GM19239 (cell line): ENCODE data around the gene BTBD10.

Experiments used
- DNase-seq: peaks from one replicate; pipeline ENCODE4 v3.0.0; 2011; ENCODE audit warnings: low spot score; ENCODE audit not compliant: insufficient read length
- FAIRE-seq: peaks from 2 replicates; lab custom pipeline; 2011; peaks lifted over from hg19 to GRCh38; lab: Jason Lieb, UNC

BTBD10 gene

DNA sequence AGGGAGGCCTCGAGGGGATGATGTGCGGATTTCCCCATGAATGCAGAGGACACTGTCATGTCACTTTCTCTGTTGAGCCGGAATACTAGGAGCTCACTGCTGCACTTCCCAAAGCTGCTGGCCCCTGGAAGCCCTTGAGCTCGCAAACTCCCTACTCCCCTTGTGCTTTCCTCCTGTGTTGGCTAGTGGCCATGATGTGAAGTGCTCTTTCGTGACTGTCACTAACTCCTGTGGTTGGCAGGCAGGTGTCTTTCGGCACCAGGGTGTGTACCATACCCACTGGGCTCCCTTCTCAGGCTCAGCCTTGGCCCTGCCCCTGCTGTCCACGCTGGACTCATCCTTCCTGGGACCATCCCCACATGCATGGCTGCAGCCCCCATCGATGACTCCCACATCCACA, 86.2 kb downstream of the BTBD10 start:
- no peak for FAIRE-seq
- DNase-seq: no peak

DNA sequence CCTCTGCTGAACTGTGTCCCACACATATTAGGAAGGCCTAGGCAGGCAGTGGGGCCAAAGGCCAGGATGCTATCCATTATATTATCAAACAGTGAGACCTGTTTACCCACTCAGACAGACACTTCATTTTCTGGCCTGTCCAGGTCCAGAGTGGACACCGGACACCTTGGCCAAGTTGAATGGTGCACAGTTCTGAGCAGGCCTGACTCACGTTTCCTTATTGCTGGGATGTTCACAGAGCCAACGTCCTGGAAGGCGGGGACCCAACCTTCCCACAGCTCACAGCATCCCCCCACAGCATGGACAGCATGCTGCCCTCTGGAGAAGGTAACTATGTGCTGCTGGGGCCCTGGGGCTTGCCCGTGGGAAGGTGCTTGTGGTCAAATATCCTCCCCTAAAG, 86.6 kb downstream of the BTBD10 start:
- no peak for FAIRE-seq
- DNase-seq: no peak

DNA sequence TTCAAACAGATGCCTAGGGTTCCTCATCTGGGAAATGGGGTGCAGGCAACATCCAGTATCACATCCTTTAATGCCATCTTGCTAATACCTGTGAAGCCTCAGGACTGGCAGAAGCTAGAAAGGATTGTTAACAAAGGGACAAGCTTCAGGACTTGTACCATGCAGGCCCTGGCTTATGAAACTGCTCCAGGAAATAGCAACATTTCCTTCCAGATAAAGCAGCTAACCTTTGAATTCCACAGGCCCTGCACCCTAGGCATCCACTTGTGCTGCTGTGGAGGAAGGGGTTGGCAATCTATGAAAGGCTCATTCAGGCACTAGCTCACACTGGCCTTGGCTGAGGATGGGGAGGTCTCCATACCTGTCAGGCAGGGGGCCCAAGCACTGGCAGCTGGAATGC, 87.2 kb downstream of the BTBD10 start:
- DNase-seq: no peak
- no peak for FAIRE-seq

DNA sequence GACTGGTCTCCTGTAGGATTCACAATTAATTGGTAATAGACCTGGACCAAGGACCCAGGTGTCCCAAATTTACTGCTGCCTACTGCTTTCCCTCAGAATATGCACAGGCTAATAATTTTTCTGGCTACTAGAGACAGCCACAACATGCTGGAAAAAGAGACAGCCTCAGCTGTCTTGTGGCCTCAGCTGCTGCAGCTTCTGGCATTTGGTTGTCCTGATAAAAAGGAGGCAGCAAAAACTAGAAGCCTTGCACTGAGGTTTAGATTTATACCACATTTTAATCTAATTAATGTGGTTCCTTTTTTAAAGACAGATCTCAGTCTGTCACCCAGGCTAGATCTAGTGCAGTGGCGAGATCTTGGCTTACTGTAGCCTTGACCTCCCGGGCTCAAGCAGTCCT, 89.8 kb downstream of the BTBD10 start:
- DNase-seq: no peak
- no peak for FAIRE-seq

DNA sequence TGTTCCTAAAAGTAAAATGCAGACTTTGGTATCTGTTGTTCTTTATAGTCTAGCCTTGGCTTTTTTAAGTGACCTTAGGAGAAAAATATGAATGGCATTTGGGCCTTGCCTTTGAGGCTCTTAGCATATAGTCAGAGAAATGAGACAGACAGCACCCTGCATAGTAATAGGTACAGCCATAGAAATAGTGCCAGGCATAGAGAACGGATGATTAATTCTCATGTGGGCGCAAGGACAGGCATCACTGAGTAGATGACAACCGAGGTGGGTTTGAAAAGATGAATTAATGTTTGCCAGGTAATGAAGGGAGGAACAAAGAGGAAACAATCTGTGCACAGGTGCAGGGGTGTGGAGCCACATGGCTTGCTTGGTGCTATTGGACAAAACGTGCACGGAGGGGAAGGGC, 95.0 kb downstream of the BTBD10 start:
- FAIRE-seq (no peak), DNase-seq (no peak)

DNA sequence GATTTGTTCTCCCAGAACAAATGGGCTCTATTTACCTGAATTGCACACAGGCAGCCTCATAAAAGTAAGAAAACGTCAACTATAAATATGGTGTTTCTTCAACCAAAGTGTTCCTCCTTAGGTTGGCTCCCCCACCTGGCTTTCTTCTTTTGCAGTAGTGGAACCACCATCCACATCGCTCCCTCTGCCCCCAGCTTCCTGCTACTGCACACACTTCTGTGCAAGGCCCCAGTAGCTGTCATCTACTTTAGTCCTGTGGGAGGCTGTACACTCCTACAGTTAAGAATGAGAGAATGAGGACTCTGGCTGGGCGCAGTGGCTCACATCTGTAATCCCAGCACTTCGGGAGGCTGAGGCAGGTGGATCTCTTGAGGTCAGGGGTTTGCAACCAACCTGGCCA, 95.9 kb downstream of the BTBD10 start:
- DNase-seq (no peak), FAIRE-seq (no peak)

DNA sequence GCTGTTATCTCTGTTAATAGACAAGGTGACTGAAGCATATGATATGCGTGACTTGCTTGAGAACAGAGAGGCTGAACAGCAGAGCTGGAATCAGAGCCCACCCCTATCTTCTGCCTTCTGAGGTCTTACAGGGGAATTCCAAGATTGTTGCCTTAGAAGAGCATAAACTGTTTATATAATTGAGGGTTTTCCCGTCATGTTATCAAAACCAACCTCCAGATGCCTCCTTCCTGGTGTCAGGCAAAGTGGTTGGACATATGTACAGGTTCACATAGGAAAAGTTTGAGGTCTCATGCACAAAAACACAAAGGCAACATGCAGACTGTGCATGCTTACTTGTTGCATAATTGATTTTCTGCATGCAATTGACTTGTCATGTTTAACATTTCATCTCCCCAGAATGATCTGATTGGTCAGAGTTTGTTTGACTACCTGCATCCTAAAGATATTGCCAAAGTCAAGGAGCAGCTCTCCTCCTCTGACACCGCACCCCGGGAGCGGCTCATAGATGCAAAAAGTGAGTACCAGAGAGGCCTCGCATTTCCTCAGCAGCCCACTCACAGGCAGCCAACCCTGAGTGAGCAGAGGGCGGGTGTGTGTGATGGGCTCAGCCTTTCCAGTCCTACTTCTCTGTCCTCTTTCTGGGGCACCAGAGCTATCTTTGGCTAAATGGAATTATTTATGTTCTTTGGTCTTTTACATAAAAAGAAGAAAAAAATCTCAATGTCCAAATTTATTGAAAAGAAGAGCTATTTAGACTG, 96.6 kb downstream of the BTBD10 start:
- no peak for DNase-seq
- FAIRE-seq: no peak

DNA sequence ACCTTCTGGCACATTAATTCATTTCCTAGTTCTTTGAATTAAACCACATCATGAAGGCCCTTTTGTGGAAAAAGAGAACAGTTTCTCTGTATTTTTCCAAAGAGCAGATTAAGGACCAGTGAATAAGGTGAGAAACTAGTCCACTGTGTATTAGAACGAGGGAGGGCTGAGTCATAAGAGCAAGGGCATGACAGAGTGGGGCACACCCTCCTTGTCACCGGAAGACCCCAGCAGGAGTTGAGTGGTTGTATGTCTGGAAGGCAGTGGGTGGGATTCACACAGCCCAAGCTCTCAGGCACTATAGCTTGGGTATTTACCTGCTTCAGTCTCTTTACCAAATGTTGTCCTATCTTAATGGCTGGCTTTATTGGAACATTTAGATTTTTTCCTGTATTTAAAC, 98.6 kb downstream of the BTBD10 start:
- no peak for FAIRE-seq
- DNase-seq: no peak

DNA sequence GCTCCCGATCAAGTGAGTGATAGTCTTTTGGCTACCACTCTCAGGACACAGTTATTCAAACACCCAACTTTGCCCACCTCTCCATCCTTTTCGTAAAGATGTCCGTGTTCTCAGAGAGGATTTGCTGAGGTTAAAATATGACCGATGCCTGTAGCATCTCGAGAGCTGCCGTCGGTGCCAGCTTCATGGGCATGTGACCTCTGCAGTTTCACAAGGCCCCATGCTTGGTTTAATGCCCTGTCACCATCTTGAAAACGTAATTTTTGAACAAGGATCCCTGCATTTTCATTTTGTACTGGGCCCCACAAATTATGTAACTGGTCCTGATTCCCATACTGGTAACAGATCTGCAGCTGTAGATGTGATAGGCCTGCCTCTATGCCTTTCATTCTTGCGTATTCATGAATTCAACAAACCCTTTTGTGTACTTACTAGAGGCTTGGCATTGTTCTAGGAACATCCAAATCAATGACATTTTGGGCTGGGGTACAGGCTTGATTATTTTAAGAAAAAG, 100.4 kb downstream of the BTBD10 start:
- no peak for DNase-seq
- FAIRE-seq: no peak

DNA sequence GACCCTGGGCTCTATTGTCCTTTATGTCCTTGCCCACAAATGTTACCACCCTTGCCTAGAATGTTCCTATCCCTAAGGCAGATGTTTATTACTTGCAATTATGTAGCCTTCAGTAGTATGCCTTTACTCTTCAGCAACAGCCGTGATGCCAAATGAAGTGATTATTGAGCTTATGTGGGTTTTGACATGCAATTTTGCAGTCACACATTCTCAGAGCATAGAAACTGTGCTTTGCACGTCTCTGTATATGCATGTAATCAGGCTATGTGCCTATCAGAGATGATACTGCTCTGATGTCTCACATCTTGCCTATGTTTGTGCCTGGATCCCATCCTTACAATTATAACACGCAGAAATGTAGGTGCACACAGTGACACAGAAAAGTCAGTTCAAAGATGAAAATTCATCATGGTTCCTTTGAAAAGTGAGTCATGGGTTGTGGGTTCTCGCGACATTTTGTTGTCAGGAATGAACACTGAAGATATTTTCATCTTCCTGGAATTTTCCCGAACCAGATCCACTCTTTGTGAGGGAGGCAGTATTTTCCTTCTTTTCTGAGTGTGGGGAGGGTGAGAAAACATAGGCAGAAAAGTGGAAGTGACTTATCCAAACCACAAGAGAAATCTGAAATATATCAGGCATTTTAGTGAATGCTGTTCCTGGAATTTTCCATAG, 104.3 kb downstream of the BTBD10 start:
- DNase-seq (no peak), FAIRE-seq (no peak)

DNA sequence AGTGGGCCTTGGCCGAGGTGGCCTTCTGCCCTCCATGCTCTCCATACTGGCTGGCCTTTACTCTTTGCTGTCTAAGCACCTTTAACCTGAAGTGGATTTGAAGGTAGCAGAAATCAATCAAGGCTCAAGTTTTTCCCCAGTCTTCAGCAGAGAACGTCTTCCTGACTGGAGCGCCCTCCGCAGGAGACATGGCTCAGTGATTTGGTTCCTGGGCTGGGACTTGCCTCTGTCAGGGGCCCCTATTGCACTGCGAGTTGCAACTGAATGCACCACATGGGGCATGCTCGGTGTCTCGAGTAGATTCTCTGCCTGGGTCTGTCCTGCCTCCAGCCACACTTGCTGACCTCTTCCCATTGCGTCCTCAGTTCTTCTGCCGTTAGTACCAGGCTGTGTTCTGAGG, 105.8 kb downstream of the BTBD10 start:
- FAIRE-seq: no peak

DNA sequence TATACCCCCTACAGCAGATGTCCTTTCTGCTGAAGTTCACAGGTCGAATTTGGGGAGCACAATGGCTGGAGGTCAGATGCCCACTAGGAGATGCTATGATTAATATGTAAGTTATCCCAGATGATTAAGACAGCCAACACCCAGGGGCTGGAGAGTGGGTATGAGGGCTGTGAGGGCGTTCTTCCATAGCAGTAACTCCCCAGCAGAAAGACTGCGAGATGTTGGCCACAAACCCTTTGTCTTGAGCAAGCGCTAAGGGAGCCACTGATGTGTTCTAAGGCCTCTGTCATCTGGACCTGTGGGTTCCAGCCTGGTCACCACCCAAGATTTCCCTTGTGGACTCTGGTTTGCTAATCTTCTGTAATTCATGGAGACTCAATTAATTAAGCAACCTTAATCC, 107.8 kb downstream of the BTBD10 start:
- no peak for DNase-seq
- FAIRE-seq: no peak

More for the DNA sequence above, 105.8 kb downstream of the BTBD10 start:
- no peak for DNase-seq

DNA sequence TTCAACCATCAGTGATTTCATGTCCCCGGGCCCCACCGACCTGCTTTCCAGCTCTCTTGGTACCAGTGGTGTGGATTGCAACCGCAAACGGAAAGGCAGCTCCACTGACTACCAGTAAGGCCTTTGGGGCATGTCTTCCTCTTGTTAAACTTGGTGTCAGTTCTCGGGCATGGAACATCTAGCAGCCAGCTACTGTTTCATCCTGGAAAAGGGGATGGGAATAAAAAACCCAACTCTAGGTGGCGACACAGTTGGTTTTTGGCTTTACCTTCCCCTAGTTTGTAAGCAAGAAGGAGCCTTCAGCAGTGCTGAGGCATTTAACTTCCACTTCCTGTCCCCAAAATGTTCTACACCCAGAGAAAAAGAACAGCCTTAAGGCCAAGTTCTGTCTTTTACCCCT, 108.7 kb downstream of the BTBD10 start:
- DNase-seq (no peak), FAIRE-seq (peak; percentile 69)

DNA sequence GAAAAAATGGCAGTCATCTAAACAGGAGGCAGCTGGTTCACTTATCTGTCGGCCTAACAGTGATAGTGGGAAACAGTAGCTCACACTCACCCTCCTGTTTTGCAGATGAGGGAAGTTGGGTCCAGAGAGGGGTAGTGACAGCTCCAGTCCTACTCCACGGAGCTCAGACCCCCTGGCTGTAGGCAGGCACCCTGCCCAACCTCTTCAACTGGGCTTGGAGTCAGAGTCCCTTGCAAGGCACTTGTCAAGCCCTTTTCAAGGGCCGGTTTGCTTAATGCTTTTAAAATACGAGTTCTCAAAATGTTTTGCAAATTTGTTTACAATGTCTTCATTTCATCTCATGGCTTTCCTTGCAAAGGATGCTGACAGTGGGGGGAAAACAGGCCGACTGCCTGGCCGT, 110.3 kb downstream of the BTBD10 start:
- DNase-seq (no peak), FAIRE-seq (no peak)

DNA sequence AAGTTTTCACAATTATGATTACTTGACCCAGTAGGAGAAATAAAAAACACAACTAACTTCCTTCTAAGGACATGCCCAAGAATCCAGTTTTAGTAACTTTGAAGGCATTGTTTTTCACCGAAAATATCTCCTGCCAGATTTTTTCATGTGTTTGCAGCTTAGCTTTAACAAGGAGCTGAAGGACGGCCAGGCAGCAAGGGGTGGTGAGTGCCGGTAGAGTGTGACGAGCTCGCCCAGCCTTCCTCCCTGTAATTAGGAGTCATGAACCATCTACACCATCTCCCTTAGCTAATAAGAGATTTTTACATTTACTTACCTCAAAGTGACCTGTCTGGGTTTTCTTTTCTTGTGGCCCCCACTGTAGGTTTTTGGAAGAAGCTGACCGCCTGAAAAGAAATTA, 113.4 kb downstream of the BTBD10 start:
- no peak for FAIRE-seq

DNA sequence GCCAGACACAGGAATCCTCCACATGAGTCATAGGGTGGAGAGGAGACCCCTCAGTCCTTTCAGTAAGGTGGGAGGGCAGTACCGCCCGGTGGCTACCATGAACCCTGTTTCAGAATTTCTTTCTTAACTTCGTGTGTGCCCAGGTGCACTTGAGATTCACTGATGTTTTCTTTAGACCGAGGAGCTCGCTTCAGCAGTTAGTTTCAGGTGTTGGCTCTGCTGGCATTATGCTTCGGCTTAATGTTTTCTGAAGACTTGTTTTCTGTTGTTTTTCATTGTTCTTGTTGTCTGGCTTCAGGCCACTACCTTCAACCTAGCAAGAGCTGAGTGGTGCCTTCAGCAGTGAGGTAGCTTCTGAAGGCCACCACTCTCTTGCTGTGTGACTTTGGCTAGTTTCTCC, 114.0 kb downstream of the BTBD10 start:
- FAIRE-seq (no peak), DNase-seq (no peak)

More for the DNA sequence above, 113.4 kb downstream of the BTBD10 start:
- no peak for DNase-seq

DNA sequence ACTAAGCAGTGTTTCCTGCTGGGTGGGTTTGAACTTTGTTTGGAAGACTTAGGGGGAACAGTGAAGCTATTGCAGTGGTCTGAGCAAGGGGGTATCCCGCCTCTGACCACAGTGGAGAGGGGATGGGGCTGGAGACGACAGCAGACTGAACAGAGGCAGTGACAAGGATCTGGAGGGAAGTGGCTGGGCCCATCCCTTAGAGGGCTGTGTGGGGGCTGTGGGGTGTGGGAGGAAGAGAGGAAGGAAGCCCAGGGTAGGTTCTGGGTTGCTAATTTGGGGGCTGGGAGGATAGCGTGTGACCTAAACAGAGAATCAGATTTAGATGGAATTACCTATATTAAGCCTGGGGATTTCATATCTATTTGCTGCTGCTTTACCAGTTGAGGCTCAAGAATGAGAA, 114.7 kb downstream of the BTBD10 start:
- no peak for DNase-seq
- FAIRE-seq: no peak

DNA sequence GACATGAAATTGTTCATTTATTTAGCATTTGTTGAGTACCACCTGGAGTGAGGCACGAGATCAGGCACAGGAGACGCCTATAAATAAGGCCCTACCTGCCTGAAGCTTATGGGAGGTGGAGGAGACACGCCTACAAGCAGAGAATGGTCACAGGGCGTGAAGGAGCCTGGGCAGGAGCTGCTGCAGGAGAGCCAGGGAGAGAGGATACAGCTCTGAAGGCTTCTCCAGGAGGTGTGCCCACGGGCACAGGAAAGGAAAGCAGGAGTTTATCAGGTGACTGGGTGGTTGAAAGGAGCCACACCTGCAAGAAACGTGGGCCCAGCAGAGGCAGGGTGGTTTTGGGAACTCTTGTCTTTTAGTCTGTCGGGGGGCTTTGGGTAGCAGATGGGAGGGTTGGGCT, 115.1 kb downstream of the BTBD10 start:
- FAIRE-seq (no peak), DNase-seq (no peak)

DNA sequence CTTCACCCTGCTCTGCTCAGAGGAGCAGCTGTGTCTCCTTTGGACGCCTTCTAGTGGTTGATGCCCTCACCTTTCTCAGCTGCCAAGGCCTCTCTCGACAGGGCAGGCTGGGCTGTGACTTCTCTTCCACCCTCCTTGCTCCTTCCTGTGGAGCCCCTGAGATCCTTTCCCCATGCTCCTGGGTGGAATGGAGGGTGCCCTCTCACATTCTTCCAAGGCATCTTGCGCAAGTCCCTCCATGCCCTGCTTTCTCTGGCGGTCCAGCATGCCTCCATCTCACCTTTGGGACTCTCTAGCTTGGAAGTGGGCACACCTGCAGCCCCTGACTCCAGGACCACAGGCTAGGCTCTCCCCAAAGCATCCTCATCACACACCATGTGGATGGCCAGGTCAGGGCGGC, 116.6 kb downstream of the BTBD10 start:
- no peak for DNase-seq

DNA sequence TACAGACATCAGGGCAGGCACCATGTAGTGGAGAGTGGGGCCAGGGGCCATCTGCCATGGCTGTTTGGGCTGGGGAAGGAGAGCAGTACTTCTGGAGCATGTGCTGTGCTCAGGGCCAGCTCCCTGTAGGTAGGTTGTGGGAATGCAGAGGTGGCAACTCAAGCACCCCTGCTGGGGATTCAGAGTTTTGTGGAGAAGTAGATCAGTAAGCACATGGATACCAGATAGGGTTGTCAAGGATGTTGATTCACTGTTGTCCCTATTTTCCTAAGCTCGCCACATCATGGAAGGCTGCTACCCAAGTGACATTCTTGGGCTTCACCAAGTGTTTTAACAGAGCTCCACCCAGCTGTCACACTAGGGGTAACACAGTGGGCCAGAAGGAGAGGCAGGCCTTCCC, 118.2 kb downstream of the BTBD10 start:
- no peak for DNase-seq
- no peak for FAIRE-seq

More for the DNA sequence above, 116.6 kb downstream of the BTBD10 start:
- no peak for FAIRE-seq

DNA sequence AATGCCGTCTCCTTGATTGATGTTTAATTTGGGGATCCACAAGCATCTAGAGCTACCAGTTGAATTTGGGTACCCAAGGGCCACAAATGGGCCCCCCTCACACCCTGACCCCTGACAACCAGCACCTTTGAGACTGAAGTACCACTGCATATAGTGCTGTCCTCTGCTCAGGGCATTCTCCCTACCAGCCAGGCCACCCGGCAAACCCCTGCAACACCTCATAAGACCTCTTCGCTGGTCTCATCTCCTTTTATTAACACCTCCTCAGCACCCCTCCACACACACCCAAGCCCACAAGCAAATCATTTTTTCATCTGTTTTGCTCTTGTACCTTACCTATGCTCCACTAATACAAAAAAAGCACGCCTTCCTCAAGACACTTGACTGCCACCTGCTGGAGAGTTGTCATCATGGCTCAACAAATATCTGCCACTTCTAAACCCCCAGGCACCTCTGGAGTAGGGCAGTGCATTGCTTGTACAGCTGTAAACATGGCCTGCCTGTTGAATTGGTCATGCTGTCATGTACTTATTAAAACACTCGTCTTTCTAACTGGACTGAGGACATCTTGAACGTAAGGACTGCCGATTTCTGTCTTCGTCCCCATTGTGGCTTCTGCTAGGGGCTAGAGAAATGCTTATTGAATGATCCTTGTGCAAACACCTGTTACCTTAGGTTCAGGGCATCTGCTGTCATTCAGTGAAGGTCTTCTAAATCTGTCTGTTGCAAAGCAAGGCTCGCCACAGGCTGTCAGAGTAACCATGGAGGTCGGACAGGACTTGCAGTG, 118.9 kb downstream of the BTBD10 start:
- DNase-seq (peak; percentile 52), FAIRE-seq (peak; percentile 88)
